Measurements from ENCODE around the gene CYP3A7.
"Not testable (repeated sequence)": the region's sequence is repeated elsewhere in the genome, so short reads cannot be mapped to it uniquely, and the experiment has no call there.

CYP3A7 gene

GRCh38 chr7:99665312-99666012, 69.5 kb downstream of the CYP3A7 start:
- DNase-seq, result no peak

DNA sequence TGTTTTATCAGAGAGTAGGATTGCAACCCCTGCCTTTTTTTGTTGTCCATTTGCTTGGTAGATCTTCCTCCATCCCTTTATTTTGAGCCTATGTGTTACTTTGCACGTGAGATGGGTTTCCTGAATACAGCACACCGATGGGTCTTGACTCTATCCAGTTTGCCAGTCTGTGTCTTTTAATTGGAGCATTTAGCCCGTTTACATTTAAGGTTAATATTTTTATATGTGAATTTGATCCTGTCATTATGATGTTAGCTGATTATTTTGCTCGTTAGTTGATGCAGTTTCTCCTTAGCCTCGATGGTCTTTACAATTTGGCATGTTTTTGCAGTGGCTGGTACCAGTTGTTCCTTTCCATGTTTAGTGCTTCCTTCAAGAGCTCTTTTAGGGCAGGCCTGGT, 77.1 kb downstream of the CYP3A7 start:
- DNase-seq, result not testable (repeated sequence)
